BJ (cell line): ENCODE results near the gene OGFOD3. TPM values are rescaled to one million over a fixed set of nuclear protein-coding genes. Genes with fewer than 3 reads are reported as not detected.

ENCODE experiments used
- CTCF ChIA-PET: fragments of 350-600 bp; formaldehyde crosslinking; extraction: SDS; loops from one replicate; lab custom pipeline; 2021; ENCODE audit warnings: antibody characterized with exemption, inconsistent platforms; lab: Yijun Ruan, JAX
- POLR2A ChIA-PET: fragments of 300-600 bp; sonication (Branson Sonifier 250); formaldehyde crosslinking; extraction: SDS; loops from one replicate; lab custom pipeline; 2021; ENCODE audit warnings: antibody characterized with exemption; lab: Charles Lee
- DNase-seq: peaks from one replicate; pipeline ENCODE4 v3.0.0-alpha.2; 2011; ENCODE audit warnings: low read depth
- H3K27me3 ChIP-seq: 2 replicates; pipeline ENCODE4 v1.6.0; 2011; ENCODE audit warnings: low read length; ENCODE audit not compliant: control insufficient read depth, insufficient read depth
- H3K36me3 ChIP-seq: 2 replicates; pipeline ENCODE4 v1.5.1; 2011; ENCODE audit warnings: low read length; ENCODE audit not compliant: control insufficient read depth, insufficient read depth
- H3K4me3 ChIP-seq: 2 replicates; pipeline ENCODE4 v1.5.1; 2011; ENCODE audit warnings: low read depth, mild to moderate bottlenecking, control low read depth, low read length
- polyA plus RNA-seq: library from polyadenylated mRNA; depleted of rRNA; stranded (reverse); fragments of >200 nt; gene quantifications from 2 replicates; pipeline ENCODE4 v1.2.3, GENCODE V29; 2011
- TF ChIP-seq, protein P1 (sequence below): IDR thresholded peaks from 2 replicates; pipeline ENCODE4 v1.5.1; 2011; ENCODE audit warnings: low read depth, mild to moderate bottlenecking, control low read depth, inconsistent platforms, low read length, moderate library complexity; ENCODE audit not compliant: insufficient read depth

The OGFOD3 gene
- polyA plus RNA-seq, 1 experiment: 37.9 TPM

DNA sequence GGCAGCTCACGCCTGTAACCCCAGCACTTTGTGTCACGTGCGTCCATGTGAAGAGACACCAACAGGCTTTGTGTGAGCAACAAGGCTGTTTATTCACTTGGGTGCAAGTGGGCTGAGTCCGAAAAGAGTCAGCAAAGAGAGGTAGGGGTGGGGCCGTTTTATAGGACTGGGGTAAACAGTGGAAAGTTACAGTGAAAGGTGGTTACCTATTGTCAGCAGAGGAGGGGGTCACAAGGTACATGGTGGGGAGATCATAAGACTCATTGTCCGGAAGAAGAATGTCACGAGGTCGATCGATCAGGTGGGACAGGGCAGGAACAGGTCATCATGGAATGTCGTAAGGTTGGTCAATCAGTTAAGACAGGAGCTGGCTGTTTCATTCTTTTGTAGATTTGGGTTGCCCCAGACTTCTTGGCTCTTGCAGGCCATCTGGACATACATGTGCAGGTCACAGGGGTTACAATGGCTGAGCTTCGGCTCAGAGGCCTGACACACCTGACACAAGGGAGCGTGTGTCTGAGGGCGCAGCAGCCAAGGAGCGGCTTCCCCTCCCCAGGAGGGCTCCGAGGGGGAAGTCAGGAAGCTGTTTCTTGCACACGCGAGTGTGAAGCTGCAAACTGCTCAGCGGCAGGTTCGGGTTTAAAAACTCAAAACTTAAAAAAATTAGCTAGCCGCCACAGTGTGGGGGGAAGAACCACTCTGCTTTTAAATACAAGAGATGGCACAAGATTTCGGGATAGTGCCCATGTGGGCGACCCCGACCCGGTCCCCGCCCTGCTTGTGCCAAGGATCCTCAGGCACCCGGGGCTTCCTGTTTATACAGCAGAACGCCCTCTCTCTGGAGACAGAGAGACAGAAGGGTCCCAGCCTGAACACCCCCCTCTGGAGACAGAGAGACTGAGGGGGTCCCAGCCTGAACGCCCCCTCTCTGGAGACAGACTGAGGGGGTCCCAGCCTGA lies 71.8 kb downstream of the OGFOD3 start:
- ChIA-PET CTCF (interaction anchor here (1.2 to 1.5 kb wide), 2 partner anchors 46 to 68 kb away, joined by 3 read pairs; no protein-coding TSS in a partner anchor), POLR2A (no interaction called here)

DNA sequence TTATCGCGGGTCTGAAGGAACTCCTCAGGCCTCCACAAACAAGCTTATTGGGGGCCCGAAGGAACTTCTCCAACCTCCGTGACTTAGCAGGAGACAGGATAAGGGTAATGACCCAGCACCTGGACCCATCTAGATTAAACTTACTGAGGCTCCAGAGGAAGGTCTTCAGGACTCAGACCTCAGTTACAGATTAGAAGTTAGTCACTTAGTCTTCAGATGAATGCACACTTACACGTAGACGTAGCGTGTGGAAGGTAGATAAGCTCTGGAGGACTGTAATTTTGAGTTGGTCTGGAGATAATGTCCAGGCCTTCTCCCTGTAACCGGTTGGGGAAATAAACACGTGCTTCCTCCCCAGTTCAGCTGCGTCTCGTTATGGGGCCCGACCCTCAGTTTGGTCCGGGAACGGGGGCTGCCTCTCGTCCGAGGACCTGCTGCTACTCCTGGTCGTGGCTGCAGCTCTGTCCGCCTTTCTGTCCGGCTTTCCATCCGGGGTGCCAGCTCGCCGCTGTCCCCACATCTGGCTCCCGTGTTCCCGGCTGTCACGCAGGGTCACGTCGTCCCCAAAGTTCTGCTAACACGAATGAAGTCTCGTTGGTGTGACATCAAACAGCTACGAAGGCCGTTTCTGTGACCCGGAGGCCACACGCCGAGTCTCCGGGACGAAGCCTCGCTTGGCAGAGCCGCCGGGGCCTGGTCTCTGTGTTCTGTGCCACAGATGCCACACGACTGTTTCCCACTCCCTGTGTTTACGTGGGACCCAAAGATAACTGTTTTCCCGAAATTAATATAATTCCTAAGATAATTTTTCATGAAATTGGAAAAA lies 73.0 kb downstream of the OGFOD3 start:
- POLR2A ChIA-PET: no interaction called here
- Histone ChIP-seq H3K36me3 (no peaks in the 10 kb centered on the region), H3K27me3 (no peaks in the 10 kb centered on the region), H3K4me3 (no peak overlapping the region)
- CTCF ChIA-PET: interaction anchor here (1.2 to 1.5 kb wide), 3 partner anchors 42 to 69 kb away, joined by 3 read pairs; no protein-coding TSS in a partner anchor
- no peak for DNase-seq
- TF ChIP-seq, protein P1, sequence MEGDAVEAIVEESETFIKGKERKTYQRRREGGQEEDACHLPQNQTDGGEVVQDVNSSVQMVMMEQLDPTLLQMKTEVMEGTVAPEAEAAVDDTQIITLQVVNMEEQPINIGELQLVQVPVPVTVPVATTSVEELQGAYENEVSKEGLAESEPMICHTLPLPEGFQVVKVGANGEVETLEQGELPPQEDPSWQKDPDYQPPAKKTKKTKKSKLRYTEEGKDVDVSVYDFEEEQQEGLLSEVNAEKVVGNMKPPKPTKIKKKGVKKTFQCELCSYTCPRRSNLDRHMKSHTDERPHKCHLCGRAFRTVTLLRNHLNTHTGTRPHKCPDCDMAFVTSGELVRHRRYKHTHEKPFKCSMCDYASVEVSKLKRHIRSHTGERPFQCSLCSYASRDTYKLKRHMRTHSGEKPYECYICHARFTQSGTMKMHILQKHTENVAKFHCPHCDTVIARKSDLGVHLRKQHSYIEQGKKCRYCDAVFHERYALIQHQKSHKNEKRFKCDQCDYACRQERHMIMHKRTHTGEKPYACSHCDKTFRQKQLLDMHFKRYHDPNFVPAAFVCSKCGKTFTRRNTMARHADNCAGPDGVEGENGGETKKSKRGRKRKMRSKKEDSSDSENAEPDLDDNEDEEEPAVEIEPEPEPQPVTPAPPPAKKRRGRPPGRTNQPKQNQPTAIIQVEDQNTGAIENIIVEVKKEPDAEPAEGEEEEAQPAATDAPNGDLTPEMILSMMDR: no peak

More for the DNA sequence above, 71.8 kb downstream of the OGFOD3 start:
- DNase-seq: no peak
- TF ChIP-seq, protein P1: no peak
- no peak overlapping the region for H3K4me3 ChIP-seq
- H3K27me3 ChIP-seq: no peaks in the 10 kb centered on the region
- H3K36me3 ChIP-seq: no peaks in the 10 kb centered on the region

DNA sequence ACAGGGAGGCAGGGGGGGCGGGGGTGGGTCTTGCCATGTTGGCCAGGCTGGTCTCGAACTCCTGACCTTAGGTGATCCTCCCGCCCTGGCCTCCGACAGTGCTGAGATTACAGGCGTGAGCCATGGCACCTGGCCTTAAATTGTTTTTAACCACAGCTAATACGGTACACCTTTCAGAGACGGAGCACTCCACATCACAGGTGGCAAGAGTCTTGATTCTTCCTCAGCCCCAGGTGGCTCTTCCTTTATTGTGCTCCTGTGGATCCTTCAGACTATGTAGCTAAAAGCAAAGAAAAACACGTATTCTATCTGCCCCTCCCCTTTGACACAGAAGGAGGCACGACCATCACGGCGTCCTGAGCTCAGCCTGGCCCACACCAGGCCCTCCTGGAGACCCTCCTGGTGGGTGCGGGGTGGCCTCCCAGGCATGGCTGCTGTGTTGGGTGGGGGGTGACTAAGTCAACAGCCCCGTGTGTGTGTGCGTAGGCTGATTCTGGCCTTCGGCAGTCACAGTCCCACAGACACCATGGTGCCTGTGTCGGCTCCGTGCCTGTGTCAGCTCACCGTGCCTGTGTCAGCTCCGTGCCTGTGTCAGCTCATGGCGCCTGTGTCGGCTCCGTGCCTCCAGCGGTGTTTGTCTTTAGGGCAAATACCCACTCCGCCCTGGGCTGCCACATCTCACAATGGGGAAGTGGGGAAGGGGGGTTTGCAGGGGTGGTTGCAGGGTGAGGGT lies 74.0 kb downstream of the OGFOD3 start:
- Histone ChIP-seq H3K27me3 (no peaks in the 10 kb centered on the region), H3K4me3 (no peak overlapping the region), H3K36me3 (no peaks in the 10 kb centered on the region)
- ChIA-PET CTCF (interaction anchor here (0.7 to 1.3 kb wide), 5 partner anchors 25 to 314 kb away, joined by 3 read pairs; no protein-coding TSS in a partner anchor), POLR2A (no interaction called here)
- DNase-seq: no peak
- TF ChIP-seq, protein P1: no peak

DNA sequence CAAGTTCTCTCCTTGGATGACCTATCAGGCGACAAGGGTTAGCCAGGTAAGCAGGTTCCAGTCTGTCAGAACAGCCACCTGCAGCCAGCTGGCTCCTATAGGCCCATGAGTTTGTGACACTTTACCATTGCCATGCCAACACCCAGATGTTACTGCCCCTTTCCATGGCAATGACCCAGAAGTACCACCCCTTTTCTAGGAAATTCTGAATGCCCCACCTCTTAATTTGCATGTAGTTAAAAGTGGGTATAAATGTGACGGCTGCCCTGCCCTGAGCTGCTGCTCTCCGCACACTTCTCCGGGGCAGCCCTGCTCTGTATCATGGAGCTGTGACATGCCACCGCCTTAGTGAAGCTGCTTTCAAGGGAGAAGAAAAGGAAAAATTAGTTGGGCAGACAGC lies 74.8 kb downstream of the OGFOD3 start:
- no peak overlapping the region for H3K4me3 ChIP-seq
- POLR2A ChIA-PET: no interaction called here
- H3K27me3 ChIP-seq: no peaks in the 10 kb centered on the region
- TF ChIP-seq, protein P1: no peak
- CTCF ChIA-PET: interaction anchor here (0.6 to 1.3 kb wide), 3 partner anchors 26 to 386 kb away, joined by 3 read pairs; no protein-coding TSS in a partner anchor
- no peak for DNase-seq
- no peaks in the 10 kb centered on the region for H3K36me3 ChIP-seq
